ENCODE measurements around the gene PIK3C2B. TPM values are rescaled to one million over a fixed set of nuclear protein-coding genes. Genes with fewer than 3 reads are reported as not detected.
"Not testable (repeated sequence)": the region's sequence is repeated elsewhere in the genome, so short reads cannot be mapped to it uniquely, and the experiment has no call there.

PIK3C2B gene
- total RNA-seq, 4 donors from 2014 or later, result 7.9 to 18.2 (median 16.1) TPM

DNA sequence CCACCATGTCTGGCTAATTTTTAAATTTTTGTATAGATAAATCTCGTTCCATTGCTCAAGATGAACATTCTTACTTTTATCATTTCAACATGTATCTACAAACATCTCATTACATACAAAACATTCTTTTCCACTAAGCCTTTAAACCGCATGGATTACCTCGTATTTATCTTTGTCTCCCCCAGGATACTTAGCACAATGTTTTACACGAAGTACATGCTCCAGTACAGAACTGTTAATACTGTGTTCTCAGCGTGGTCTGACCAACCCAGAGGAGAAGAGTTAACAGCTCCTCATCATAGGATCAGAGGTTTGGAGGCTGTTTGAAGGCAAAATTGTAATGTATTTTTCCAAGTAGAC lies 7.4 kb downstream of the PIK3C2B start:
- H3K4me3 ChIP-seq, result no peak overlapping the region
- H3K4me1 ChIP-seq, result peaks cover 0 to 28% (median 6%) of the 10 kb centered on the region in 3 donors
- 74 to 80% methylated on average over 5 of the region's 5 CpGs for WGBS, 2 donors (ENCODE audit: low coverage in 1 of 2)
- no peak for ATAC-seq
- no peak overlapping the region for H3K27ac ChIP-seq
- TF ChIP-seq, protein P1, sequence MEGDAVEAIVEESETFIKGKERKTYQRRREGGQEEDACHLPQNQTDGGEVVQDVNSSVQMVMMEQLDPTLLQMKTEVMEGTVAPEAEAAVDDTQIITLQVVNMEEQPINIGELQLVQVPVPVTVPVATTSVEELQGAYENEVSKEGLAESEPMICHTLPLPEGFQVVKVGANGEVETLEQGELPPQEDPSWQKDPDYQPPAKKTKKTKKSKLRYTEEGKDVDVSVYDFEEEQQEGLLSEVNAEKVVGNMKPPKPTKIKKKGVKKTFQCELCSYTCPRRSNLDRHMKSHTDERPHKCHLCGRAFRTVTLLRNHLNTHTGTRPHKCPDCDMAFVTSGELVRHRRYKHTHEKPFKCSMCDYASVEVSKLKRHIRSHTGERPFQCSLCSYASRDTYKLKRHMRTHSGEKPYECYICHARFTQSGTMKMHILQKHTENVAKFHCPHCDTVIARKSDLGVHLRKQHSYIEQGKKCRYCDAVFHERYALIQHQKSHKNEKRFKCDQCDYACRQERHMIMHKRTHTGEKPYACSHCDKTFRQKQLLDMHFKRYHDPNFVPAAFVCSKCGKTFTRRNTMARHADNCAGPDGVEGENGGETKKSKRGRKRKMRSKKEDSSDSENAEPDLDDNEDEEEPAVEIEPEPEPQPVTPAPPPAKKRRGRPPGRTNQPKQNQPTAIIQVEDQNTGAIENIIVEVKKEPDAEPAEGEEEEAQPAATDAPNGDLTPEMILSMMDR (IDR thresholded peaks at IDR 0.05), result no peak
- no peak for TF ChIP-seq POLR2A (IDR thresholded peaks at IDR 0.05)
- TF ChIP-seq EP300 (IDR thresholded peaks at IDR 0.05), result no peak
- no peak for TF ChIP-seq POLR2AphosphoS5 (IDR thresholded peaks at IDR 0.05)
- no peaks in the 10 kb centered on the region for H3K27me3 ChIP-seq
- no peaks in the 10 kb centered on the region for H3K36me3 ChIP-seq
- H3K9me3 ChIP-seq, result no peaks in the 10 kb centered on the region

DNA sequence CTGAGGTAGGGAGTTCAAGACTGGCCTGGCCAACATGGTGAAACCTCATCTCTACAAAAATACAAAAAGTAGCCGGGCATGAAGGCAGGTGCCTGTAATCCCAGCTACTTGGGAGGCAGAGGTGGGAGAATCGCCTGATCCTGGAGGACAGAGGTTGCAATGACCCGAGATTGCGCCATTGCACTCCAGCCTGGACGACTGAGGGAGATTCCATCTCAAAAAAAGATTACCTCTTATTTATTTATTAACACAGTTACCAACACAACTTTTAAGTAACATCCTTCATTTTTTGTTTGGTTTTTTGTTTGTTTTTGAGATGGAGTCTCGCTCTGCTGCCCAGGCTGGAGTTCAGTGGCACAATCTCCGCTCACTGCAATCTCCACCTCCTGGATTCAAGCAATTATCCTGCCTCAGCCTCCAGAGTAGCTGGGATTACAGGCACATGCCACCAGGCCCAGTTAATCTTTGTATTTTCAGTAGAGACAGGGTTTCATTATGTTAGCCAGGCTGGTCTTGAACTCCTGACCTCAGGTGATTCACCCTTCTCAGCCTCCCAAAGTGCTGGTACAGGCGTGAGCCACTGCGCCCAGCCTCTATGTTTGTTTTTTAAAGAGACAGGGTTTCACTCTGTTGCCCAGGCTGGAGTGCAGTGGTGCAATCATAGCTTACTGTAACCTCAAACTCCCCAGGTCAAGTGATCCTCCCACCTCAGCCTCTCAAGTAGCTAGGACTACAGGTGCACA lies 7.9 kb downstream of the PIK3C2B start:
- ATAC-seq, H3K27ac ChIP-seq, H3K9me3 ChIP-seq, H3K4me3 ChIP-seq, H3K36me3 ChIP-seq, H3K27me3 ChIP-seq: not testable (repeated sequence)
- peaks cover 0 to 28% (median 7%) of the 10 kb centered on the region in 3 donors for H3K4me1 ChIP-seq
- 84 to 90% methylated on average over 7 to 9 of the region's 9 CpGs for WGBS, 2 donors (ENCODE audit: low coverage in 1 of 2)

- TF ChIP-seq POLR2AphosphoS5 (IDR thresholded peaks at IDR 0.05) (no peak), POLR2A (IDR thresholded peaks at IDR 0.05) (no peak), EP300 (IDR thresholded peaks at IDR 0.05) (no peak)
- TF ChIP-seq, protein P1 (IDR thresholded peaks at IDR 0.05), result no peak
- Histone ChIP-seq H3K36me3 (no peaks in the 10 kb centered on the region), H3K9me3 (no peaks in the 10 kb centered on the region), H3K4me1 (peaks cover 0 to 43% (median 33%) of the 10 kb centered on the region in 3 donors), H3K4me3 (no peak overlapping the region), H3K27me3 (no peaks in the 10 kb centered on the region), H3K27ac (no peak overlapping the region)
- 69 to 71% methylated on average over 4 to 5 of the region's 7 CpGs for WGBS, 2 donors (ENCODE audit: low coverage in 1 of 2)
- ATAC-seq, result no peak
Observed at GRCh38 chr1:204483791-204484190, 10.8 kb downstream of the PIK3C2B start.

GRCh38 chr1:204480515-204480914 lies 14.1 kb downstream of the PIK3C2B start:
- Histone ChIP-seq H3K4me3 (no peak overlapping the region), H3K27ac (no peak overlapping the region), H3K9me3 (no peaks in the 10 kb centered on the region), H3K27me3 (no peaks in the 10 kb centered on the region), H3K4me1 (peaks cover 0 to 76% (median 54%) of the 10 kb centered on the region in 3 donors), H3K36me3 (no peaks in the 10 kb centered on the region)
- TF ChIP-seq EP300 (IDR thresholded peaks at IDR 0.05) (no peak), POLR2AphosphoS5 (IDR thresholded peaks at IDR 0.05) (no peak), POLR2A (IDR thresholded peaks at IDR 0.05) (no peak)
- TF ChIP-seq, protein P1 (IDR thresholded peaks at IDR 0.05), result no peak
- WGBS, 2 donors (ENCODE audit: low coverage in 1 of 2), result 70% methylated on average over 4 of the region's 8 CpGs; no CpG with 5 or more reads in 1 of the 2 donors
- peak; percentile 19 for ATAC-seq

GRCh38 chr1:204479387-204480136 lies 15.0 kb downstream of the PIK3C2B start:
- Histone ChIP-seq H3K9me3 (no peaks in the 10 kb centered on the region), H3K27ac (no peak overlapping the region), H3K36me3 (no peaks in the 10 kb centered on the region), H3K4me1 (peaks cover 0 to 85% (median 54%) of the 10 kb centered on the region in 3 donors), H3K27me3 (no peaks in the 10 kb centered on the region), H3K4me3 (no peak overlapping the region)
- ATAC-seq, result no peak
- TF ChIP-seq, protein P1 (IDR thresholded peaks at IDR 0.05), result no peak
- TF ChIP-seq POLR2A (IDR thresholded peaks at IDR 0.05) (no peak), EP300 (IDR thresholded peaks at IDR 0.05) (no peak), POLR2AphosphoS5 (IDR thresholded peaks at IDR 0.05) (no peak)
- WGBS, 2 donors (ENCODE audit: low coverage in 1 of 2), result 70 to 74% methylated on average over 6 to 7 of the region's 13 CpGs

Measured in gastroesophageal sphincter (tissue), 4 donors.